Activated naive CD4-positive, alpha-beta T cell treated with Interleukin-2 at 50 U/mL for 16 hours (primary cell): Measurements from ENCODE around the gene CFAP100.

Experiments used
- DNase-seq: peaks from one replicate; pipeline ENCODE4 v3.0.0-alpha.2; 2020

CFAP100 gene

DNA sequence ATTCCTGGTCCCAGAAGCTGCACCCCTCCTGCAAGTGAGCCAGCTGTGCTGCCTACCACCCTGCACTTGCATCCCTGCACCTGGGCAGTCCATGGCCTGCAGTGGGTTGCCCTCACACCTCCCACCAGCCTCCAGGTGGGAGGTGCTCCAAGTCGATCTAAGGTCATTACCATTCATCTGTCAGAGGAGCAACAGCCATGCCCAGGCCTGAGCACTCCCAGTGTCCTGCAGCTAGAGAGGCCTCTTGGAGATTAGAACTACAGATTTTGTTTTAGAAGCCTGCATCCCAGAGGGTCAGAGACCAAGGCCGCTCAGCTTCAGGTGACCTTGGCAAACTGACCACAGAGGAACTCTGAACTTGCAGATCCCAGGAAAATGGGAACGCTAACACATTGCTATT is 90.0 kb downstream of the CFAP100 start:
- no peak for DNase-seq

DNA sequence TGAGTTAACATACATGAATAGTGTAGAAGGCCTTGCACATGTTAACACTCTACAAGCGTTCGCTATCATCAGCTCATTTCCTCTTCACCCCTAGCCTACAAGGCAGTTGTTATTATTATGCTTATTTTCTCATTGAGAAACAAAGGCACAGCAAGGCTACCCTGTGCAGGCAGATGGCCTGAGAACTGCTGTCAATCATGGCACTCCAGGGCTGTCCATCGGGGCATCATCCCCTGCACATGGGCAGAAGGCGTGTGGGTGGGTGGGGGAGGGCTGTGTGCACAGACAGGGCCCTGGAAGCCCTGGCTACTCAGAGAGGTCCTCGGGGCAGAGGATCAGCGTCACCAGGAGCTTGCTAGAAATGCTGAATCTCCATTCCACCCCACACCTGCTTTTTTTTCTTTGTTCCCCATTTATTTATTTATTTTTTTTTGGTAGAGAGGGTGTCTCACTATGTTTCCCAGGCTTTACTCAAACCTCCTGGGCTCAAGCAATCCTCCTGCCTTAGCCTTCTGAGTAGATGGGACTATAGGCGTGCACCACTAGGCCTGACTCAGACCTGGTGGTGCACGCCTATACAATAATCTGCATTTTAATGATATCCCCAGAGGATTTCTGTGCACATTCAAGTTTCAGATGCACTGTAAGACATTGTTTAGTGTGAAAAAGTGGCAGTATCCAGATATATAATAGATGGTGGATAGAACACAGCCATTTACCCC is 90.6 kb downstream of the CFAP100 start:
- no peak for DNase-seq

DNA sequence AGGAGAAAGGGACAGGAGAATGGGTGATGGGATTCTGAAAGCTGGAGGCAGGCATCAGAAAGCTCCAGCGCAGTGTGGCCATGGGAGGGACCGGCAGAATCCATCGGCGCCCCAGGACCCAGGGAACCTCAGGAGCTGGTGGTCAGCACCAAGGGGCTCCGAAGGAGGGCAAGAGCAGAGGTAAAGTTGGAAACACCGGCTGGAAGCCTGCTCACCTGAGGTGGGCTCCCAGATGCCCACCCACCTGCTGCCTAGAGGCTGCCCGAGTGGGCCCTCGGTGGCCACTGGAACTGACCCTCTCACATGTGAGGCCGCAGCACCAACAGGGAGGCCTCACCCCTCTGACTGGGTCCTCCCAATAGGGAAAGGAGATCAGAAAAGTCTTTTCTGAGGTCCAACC is 91.2 kb downstream of the CFAP100 start:
- no peak for DNase-seq
